Epithelial cell of esophagus (primary cell): Measurements from ENCODE around the gene CDC42EP5.
"Not testable (repeated sequence)": the region's sequence is repeated elsewhere in the genome, so short reads cannot be mapped to it uniquely, and the experiment has no call there.

Source experiments
- DNase-seq: peaks from one replicate; pipeline ENCODE4 v3.0.0; 2010; ENCODE audit warnings: low read depth
- H3K4me3 ChIP-seq: 2 replicates; pipeline ENCODE4 v1.5.1; 2011; ENCODE audit warnings: mild to moderate bottlenecking, low read length, control low read depth
- CTCF ChIP-seq: IDR thresholded peaks from 2 replicates; pipeline ENCODE4 v1.5.1; 2011; ENCODE audit warnings: low read depth, mild to moderate bottlenecking, low read length, control low read depth, inconsistent platforms; ENCODE audit not compliant: insufficient read depth; ENCODE audit errors: missing control alignments

CDC42EP5 gene

GRCh38 chr19:54507824-54508223, 34.7 kb upstream of the CDC42EP5 start:
- no peak overlapping the region for H3K4me3 ChIP-seq
- TF ChIP-seq CTCF: no peak
- no peak for DNase-seq

- DNase-seq, H3K4me3 ChIP-seq: not testable (repeated sequence)
These were observed 34.1 kb upstream of the CDC42EP5 start for GRCh38 chr19:54507038-54507717.

GRCh38 chr19:54506079-54506478, 33.0 kb upstream of the CDC42EP5 start:
- no peak overlapping the region for H3K4me3 ChIP-seq
- TF ChIP-seq CTCF: no peak
- no peak for DNase-seq

GRCh38 chr19:54505542-54505941, 32.4 kb upstream of the CDC42EP5 start:
- H3K4me3 ChIP-seq, DNase-seq: not testable (repeated sequence)

- no peak for DNase-seq
These were observed 29.5 kb upstream of the CDC42EP5 start, which contains the start of gene LAIR2 for GRCh38 chr19:54502518-54503048. Gene LAIR2, plus strand, starts transcription at chr19:54502831. Its CDS starts 88 bp downstream, at chr19:54502919.

GRCh38 chr19:54498451-54498772, 25.3 kb upstream of the CDC42EP5 start:
- H3K4me3 ChIP-seq, DNase-seq: not testable (repeated sequence)

More at GRCh38 chr19:54502518-54503048, 29.5 kb upstream of the CDC42EP5 start, which contains the start of gene LAIR2:
- no peak within 1 kb of the TSS for H3K4me3 ChIP-seq
- TF ChIP-seq CTCF: no peak

- DNase-seq, H3K4me3 ChIP-seq: not testable (repeated sequence)
These were observed 24.8 kb upstream of the CDC42EP5 start for GRCh38 chr19:54497747-54498450.

GRCh38 chr19:54495284-54495683, 22.2 kb upstream of the CDC42EP5 start:
- DNase-seq: not testable (repeated sequence)

GRCh38 chr19:54493967-54494585, 21.0 kb upstream of the CDC42EP5 start:
- DNase-seq: no peak
- no peak overlapping the region for H3K4me3 ChIP-seq
- TF ChIP-seq CTCF: no peak

More at GRCh38 chr19:54495284-54495683, 22.2 kb upstream of the CDC42EP5 start:
- not testable (repeated sequence) for H3K4me3 ChIP-seq

- H3K4me3 ChIP-seq, DNase-seq: not testable (repeated sequence)
These were observed 20.0 kb upstream of the CDC42EP5 start for GRCh38 chr19:54493056-54493455.
